ENCODE data around the gene ZNF740. TPM values are rescaled to one million over a fixed set of nuclear protein-coding genes. Genes with fewer than 3 reads are reported as not detected.

The ZNF740 gene
- total and polyA plus RNA-seq, 10 of the 15 experiments (the other 5 are each of a cell fraction or from before 2014, with no cell fraction given), result 1.4 to 33.6 (median 11.3) TPM

DNA sequence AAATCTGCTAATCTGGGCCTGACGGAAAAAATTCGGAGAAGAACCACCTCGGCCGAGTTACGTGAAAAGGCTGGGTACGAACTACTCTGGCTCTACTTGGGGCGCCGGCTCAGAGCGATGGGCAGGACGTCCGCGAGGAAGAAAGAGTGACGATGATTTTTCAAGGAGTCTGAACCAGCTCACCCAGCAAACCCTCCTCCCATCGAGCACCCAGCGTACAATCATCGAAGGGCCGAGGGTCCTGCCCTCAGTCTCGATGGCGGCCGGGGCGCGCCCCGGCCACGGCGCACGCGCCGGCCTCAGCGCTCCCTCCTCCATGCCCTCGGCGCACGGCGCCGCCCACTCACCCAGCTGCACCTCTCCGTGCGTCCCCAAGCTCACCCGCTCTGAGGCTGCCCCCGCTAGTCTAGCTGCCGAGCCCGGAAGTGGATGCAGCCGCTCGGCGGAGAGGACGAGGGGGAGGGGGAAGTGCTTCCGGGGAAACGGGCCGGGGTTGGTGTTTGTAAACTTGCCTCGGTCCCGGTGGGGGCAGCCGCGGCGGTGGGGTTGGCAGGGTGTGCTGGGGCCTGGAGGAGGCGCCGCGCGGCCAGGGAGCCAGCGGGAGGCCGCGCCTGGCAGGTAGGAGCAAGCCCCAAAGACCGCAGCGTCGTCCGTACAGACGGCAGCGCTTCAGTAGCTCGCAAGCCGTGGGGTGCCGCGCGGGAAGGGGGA lies at the start of gene ZNF740, which contains the start of gene CSAD (continued):
- TF ChIP-seq, protein P1, sequence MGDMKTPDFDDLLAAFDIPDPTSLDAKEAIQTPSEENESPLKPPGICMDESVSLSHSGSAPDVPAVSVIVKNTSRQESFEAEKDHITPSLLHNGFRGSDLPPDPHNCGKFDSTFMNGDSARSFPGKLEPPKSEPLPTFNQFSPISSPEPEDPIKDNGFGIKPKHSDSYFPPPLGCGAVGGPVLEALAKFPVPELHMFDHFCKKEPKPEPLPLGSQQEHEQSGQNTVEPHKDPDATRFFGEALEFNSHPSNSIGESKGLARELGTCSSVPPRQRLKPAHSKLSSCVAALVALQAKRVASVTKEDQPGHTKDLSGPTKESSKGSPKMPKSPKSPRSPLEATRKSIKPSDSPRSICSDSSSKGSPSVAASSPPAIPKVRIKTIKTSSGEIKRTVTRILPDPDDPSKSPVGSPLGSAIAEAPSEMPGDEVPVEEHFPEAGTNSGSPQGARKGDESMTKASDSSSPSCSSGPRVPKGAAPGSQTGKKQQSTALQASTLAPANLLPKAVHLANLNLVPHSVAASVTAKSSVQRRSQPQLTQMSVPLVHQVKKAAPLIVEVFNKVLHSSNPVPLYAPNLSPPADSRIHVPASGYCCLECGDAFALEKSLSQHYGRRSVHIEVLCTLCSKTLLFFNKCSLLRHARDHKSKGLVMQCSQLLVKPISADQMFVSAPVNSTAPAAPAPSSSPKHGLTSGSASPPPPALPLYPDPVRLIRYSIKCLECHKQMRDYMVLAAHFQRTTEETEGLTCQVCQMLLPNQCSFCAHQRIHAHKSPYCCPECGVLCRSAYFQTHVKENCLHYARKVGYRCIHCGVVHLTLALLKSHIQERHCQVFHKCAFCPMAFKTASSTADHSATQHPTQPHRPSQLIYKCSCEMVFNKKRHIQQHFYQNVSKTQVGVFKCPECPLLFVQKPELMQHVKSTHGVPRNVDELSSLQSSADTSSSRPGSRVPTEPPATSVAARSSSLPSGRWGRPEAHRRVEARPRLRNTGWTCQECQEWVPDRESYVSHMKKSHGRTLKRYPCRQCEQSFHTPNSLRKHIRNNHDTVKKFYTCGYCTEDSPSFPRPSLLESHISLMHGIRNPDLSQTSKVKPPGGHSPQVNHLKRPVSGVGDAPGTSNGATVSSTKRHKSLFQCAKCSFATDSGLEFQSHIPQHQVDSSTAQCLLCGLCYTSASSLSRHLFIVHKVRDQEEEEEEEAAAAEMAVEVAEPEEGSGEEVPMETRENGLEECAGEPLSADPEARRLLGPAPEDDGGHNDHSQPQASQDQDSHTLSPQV (IDR thresholded peaks at IDR 0.05), result no peak
- TF ChIP-seq SMAD5 (IDR thresholded peaks at IDR 0.05; ENCODE audit: low read depth) (0 out of 2 replicates have a peak, but pooled peaks have one; percentile 24), JUNB (IDR thresholded peaks at IDR 0.05) (no peak), DPF2 (IDR thresholded peaks at IDR 0.05) (0 out of 2 replicates have a peak, but pooled peaks have one; percentile 71), PML (IDR thresholded peaks at IDR 0.05; ENCODE audit: low read length) (peak; percentile 94; the same call in 1 of the 2 replicates), RAD51 (IDR thresholded peaks at IDR 0.05) (no peak), CBX3 (IDR thresholded peaks at IDR 0.05; ENCODE audit: borderline replicate concordance, low read depth) (no peak), PAX8 (IDR thresholded peaks at IDR 0.05) (no peak), TBL1XR1 (IDR thresholded peaks at IDR 0.05; ENCODE audit: low read depth, low read length) (peak; percentile 79), CHD1 (IDR thresholded peaks at IDR 0.05; ENCODE audit: low read depth, low read length) (no peak), KLF5 (IDR thresholded peaks at IDR 0.05; ENCODE audit: partially characterized antibody) (peak; percentile 80), ZSCAN29 (IDR thresholded peaks at IDR 0.05) (peak; percentile 79; the same call in 1 of the 2 replicates), RBBP5 (conservative IDR thresholded peaks at IDR 0.05) (no peak), SIN3A (IDR thresholded peaks at IDR 0.05; ENCODE audit: low read depth, low read length) (no peak), RB1 (IDR thresholded peaks at IDR 0.05; ENCODE audit: borderline replicate concordance) (no peak), YBX1 (IDR thresholded peaks at IDR 0.05) (no peak)
- TF ChIP-seq, protein P2, sequence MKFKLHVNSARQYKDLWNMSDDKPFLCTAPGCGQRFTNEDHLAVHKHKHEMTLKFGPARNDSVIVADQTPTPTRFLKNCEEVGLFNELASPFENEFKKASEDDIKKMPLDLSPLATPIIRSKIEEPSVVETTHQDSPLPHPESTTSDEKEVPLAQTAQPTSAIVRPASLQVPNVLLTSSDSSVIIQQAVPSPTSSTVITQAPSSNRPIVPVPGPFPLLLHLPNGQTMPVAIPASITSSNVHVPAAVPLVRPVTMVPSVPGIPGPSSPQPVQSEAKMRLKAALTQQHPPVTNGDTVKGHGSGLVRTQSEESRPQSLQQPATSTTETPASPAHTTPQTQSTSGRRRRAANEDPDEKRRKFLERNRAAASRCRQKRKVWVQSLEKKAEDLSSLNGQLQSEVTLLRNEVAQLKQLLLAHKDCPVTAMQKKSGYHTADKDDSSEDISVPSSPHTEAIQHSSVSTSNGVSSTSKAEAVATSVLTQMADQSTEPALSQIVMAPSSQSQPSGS (IDR thresholded peaks at IDR 0.05; ENCODE audit: low read length), result no peak
- TF ChIP-seq, protein P3, sequence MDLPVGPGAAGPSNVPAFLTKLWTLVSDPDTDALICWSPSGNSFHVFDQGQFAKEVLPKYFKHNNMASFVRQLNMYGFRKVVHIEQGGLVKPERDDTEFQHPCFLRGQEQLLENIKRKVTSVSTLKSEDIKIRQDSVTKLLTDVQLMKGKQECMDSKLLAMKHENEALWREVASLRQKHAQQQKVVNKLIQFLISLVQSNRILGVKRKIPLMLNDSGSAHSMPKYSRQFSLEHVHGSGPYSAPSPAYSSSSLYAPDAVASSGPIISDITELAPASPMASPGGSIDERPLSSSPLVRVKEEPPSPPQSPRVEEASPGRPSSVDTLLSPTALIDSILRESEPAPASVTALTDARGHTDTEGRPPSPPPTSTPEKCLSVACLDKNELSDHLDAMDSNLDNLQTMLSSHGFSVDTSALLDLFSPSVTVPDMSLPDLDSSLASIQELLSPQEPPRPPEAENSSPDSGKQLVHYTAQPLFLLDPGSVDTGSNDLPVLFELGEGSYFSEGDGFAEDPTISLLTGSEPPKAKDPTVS (IDR thresholded peaks at IDR 0.05; ENCODE audit: low read depth, low read length), result no peak
- TF ChIP-seq, protein P4, sequence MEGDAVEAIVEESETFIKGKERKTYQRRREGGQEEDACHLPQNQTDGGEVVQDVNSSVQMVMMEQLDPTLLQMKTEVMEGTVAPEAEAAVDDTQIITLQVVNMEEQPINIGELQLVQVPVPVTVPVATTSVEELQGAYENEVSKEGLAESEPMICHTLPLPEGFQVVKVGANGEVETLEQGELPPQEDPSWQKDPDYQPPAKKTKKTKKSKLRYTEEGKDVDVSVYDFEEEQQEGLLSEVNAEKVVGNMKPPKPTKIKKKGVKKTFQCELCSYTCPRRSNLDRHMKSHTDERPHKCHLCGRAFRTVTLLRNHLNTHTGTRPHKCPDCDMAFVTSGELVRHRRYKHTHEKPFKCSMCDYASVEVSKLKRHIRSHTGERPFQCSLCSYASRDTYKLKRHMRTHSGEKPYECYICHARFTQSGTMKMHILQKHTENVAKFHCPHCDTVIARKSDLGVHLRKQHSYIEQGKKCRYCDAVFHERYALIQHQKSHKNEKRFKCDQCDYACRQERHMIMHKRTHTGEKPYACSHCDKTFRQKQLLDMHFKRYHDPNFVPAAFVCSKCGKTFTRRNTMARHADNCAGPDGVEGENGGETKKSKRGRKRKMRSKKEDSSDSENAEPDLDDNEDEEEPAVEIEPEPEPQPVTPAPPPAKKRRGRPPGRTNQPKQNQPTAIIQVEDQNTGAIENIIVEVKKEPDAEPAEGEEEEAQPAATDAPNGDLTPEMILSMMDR (IDR thresholded peaks at IDR 0.05 in 2 of 3, conservative IDR thresholded peaks at IDR 0.05 in 1 of 3; ENCODE audit: control insufficient read depth in 2 of 3, extremely low read depth in 1 of 3, insufficient read depth in 1 of 3, low read depth in 3 of 3, low read length in 3 of 3), result peak in 2 of 3 experiments; percentile 2 to 12; a peak in 1 of 6 replicates
- TF ChIP-seq, protein P5, sequence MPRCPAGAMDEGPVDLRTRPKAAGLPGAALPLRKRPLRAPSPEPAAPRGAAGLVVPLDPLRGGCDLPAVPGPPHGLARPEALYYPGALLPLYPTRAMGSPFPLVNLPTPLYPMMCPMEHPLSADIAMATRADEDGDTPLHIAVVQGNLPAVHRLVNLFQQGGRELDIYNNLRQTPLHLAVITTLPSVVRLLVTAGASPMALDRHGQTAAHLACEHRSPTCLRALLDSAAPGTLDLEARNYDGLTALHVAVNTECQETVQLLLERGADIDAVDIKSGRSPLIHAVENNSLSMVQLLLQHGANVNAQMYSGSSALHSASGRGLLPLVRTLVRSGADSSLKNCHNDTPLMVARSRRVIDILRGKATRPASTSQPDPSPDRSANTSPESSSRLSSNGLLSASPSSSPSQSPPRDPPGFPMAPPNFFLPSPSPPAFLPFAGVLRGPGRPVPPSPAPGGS (IDR thresholded peaks at IDR 0.05; ENCODE audit: borderline replicate concordance, insufficient read depth, low read depth, low read length, poor library complexity, severe bottlenecking), result peak; percentile 15

Measured in GM12878 (cell line).